ENCODE data around the gene PKDCC. TPM values are rescaled to one million over a fixed set of nuclear protein-coding genes. Genes with fewer than 3 reads are reported as not detected.
A peak's percentile ranks its signal among the peaks of the same experiment; 100 is the strongest.

PKDCC gene
- total and polyA plus RNA-seq, 2 of the 8 experiments (the other 6 are each of a cell fraction or from before 2014, with no cell fraction given) = 49.9 to 80.1 TPM

DNA sequence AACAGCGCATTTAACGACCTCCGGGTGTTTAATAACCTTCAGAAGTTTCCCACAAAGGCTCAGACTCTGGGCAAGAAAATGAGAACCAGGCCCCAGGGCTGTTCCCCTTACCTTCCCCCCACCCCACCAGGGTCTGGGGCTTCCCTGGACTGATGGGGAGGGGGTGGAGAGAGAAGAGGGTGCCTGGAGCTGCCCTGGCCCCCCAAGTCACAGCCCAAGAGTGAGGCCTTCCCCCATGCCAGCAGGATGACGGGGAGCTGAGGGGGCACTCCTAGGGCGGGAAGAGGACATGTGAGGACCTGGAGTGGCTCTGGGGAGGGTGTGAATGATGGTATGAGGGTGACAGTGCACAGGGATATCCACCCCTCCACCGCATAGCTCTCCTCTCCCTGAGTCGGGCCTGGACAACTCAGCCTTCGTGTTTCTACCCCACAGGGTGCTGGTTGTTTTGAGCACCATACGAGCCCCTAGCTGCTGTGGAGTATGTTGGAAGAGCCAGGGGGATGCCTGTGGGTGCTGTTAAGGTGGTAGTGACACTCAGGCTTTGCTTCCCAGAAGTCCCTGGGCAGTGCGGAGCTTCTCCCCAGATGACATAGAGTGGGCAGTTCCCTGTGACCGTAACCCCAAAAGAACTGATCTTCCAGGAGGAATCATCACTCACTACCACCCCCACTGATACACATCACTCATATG, 3.9 kb downstream of the PKDCC start:
- peaks cover 0 to 67% (median 8%) of the 10 kb centered on the region in 4 experiments; a peak in 6 of 8 replicates for H3K36me3 ChIP-seq (ENCODE audit: control insufficient read depth in 2 of 4, insufficient read depth in 4 of 4, low read length in 3 of 4)
- H2BK120ac ChIP-seq (replicated peaks; ENCODE audit: low read depth, low read length) = no peak overlapping the region
- peak overlapping the region in 1 of 4 experiments; percentile 7; a peak in 1 of 7 replicates for H3K9ac ChIP-seq (replicated peaks in 1 of 4; ENCODE audit: extremely low read depth in 1 of 4, low read depth in 3 of 4, low read length in 3 of 4)
- H3K4me3 ChIP-seq (ENCODE audit: extremely low read depth in 1 of 4, insufficient read depth in 2 of 4, low read depth in 3 of 4, low read length in 4 of 4) = peak overlapping the region; percentile 11 to 74 (median 17); a peak in 4 of 8 replicates
- H2BK15ac ChIP-seq (ENCODE audit: low read length) = peak overlapping the region; percentile 31; the same call in 1 of the 2 replicates
- H2AFZ ChIP-seq (ENCODE audit: low read length) = no peak overlapping the region
- H3K23ac ChIP-seq (ENCODE audit: insufficient read length) = no peak overlapping the region
- 0 out of 2 replicates have a peak overlapping the region, but pooled peaks have one; percentile 48 for H2BK20ac ChIP-seq (ENCODE audit: low read length)
- ChIA-PET CTCF (ENCODE audit: partially characterized antibody) (interaction anchor here (0.6 to 12.5 kb wide), 10 partner anchors 9 to 1097 kb away, joined by 3 to 157 read pairs (median 5); no protein-coding TSS in a partner anchor), POLR2A (ENCODE audit: partially characterized antibody) (interaction anchor here (0.9 kb wide), 1 partner anchor 9 kb away, joined by 3 read pairs; no protein-coding TSS in a partner anchor)
- H3K18ac ChIP-seq (ENCODE audit: extremely low read depth, low read length) = no peak overlapping the region; the same call in 1 of the 2 replicates
- no peak for TF ChIP-seq EZH2 (IDR thresholded peaks at IDR 0.05; ENCODE audit: low read depth, low read length, severe bottlenecking)
- peak in 1 of 2 experiments; percentile 50; a peak in 1 of 3 replicates for TF ChIP-seq EP300 (IDR thresholded peaks at IDR 0.05; ENCODE audit: borderline replicate concordance in 1 of 2, low read depth in 2 of 2, low read length in 2 of 2)
- TF ChIP-seq KDM4A (IDR thresholded peaks at IDR 0.05; ENCODE audit: low read depth, low read length, severe bottlenecking) = no peak
- TF ChIP-seq, protein P1, sequence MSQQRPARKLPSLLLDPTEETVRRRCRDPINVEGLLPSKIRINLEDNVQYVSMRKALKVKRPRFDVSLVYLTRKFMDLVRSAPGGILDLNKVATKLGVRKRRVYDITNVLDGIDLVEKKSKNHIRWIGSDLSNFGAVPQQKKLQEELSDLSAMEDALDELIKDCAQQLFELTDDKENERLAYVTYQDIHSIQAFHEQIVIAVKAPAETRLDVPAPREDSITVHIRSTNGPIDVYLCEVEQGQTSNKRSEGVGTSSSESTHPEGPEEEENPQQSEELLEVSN (IDR thresholded peaks at IDR 0.05) = peak; percentile 44; the same call in 1 of the 2 replicates
- TF ChIP-seq RAD21 (IDR thresholded peaks at IDR 0.05 in 1 of 2, conservative IDR thresholded peaks at IDR 0.05 in 1 of 2; ENCODE audit: low read depth in 2 of 2, low read length in 2 of 2) = no peak
- peaks cover 5 to 55% (median 43%) of the 10 kb centered on the region in 4 experiments for H3K4me1 ChIP-seq (replicated peaks in 1 of 4; ENCODE audit: control insufficient read depth in 3 of 4, insufficient read depth in 4 of 4, low read length in 3 of 4)
- 76% methylated on average over 11 of the region's 11 CpGs; no CpG with 5 or more reads in 1 of the 2 experiments for WGBS, 2 experiments (ENCODE audit: extremely low coverage in 1 of 2, insufficient coverage in 1 of 2, insufficient read length in 1 of 2, insufficient replicate concordance in 2 of 2, low coverage in 1 of 2, low lambda C conversion rate in 2 of 2, missing lambda C conversion rate in 1 of 2)
- FAIRE-seq (no peak), DNase-seq (ENCODE audit: low read depth in 1 of 2, low spot score in 2 of 2) (no peak)
- H3K9me3 ChIP-seq (ENCODE audit: insufficient read depth in 2 of 2, low read depth in 1 of 2, low read length in 1 of 2) = no peaks in the 10 kb centered on the region
- H3K23me2 ChIP-seq (ENCODE audit: low read depth, low read length) = peaks cover 29% of the 10 kb centered on the region
- no peak overlapping the region for H3K14ac ChIP-seq (ENCODE audit: insufficient read length)
- no peak overlapping the region for H4K91ac ChIP-seq (replicated peaks; ENCODE audit: insufficient read length, low read length)
- no peak overlapping the region for H3K4ac ChIP-seq (replicated peaks; ENCODE audit: insufficient read length, low read depth, low read length)
- no peak overlapping the region for H2BK5ac ChIP-seq (ENCODE audit: low read depth, low read length)
- peaks cover 0 to 12% (median 10%) of the 10 kb centered on the region in 4 experiments; a peak in 5 of 7 replicates for H3K27me3 ChIP-seq (replicated peaks in 1 of 4; ENCODE audit: control insufficient read depth in 3 of 4, extremely low read depth in 1 of 4, insufficient read depth in 3 of 4, low read length in 3 of 4)
- H3K79me2 ChIP-seq (ENCODE audit: control insufficient read depth in 1 of 2, insufficient read depth in 2 of 2, low read length in 2 of 2) = peaks cover 4 to 35% of the 10 kb centered on the region in 2 experiments; a peak in 3 of 4 replicates
- peaks cover 0 to 12% of the 10 kb centered on the region in 2 experiments for H4K20me1 ChIP-seq (replicated peaks in 1 of 2; ENCODE audit: control insufficient read depth in 1 of 2, insufficient read depth in 2 of 2, low read length in 2 of 2)
- H4K8ac ChIP-seq (ENCODE audit: extremely low read depth, insufficient read depth, low read length) = no peak overlapping the region
- H3K27ac ChIP-seq (ENCODE audit: low read depth, low read length) = no peak overlapping the region
- H3K56ac ChIP-seq (replicated peaks; ENCODE audit: insufficient read length, low read depth, low read length) = no peak overlapping the region
- no peak overlapping the region for H4K5ac ChIP-seq (ENCODE audit: insufficient read length, low read depth, low read length)
- H2BK12ac ChIP-seq (ENCODE audit: low read depth, low read length) = peak overlapping the region; percentile 23; the same call in 1 of the 2 replicates
- 0 out of 2 replicates have a peak overlapping the region, but pooled peaks have one; percentile 20 for H2AK5ac ChIP-seq (ENCODE audit: low read depth, low read length)
- peak overlapping the region; percentile 28 to 79; a peak in 3 of 4 replicates for H3K4me2 ChIP-seq (ENCODE audit: insufficient read depth in 1 of 2, low read depth in 2 of 2, low read length in 2 of 2)
- H3K79me1 ChIP-seq (ENCODE audit: low read depth, low read length) = peaks cover 11% of the 10 kb centered on the region; the same call in 1 of the 2 replicates
